ENCODE measurements around the gene LNP1.

DNA sequence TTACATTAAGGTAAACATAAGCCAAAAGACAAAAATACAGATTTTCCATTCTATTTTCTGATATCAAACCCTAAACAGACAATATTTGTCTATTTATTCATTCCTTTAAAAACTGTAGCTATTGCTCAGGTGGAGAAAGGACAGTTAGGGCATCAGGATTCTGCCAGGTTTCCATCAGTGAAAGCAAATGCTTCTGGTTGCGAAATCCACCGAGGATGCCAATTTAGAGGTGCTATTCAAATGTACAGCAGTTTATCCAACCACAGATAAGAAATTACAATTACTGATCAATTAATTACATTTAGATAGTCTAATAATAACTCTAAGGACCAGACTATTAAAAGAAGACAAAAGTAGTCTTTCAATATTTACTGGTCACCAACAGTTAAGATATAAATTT, 4.4 kb upstream of the LNP1 start:
- TF ChIP-seq CTCF (optimal IDR thresholded peaks at IDR 0.05 in 1 of 3, IDR thresholded peaks at IDR 0.05 in 1 of 3, conservative IDR thresholded peaks at IDR 0.05 in 1 of 3; ENCODE audit: extremely low read depth in 1 of 3, insufficient read depth in 2 of 3, low read length in 3 of 3) (no peak), EZH2 (IDR thresholded peaks at IDR 0.05; ENCODE audit: low read length) (no peak)

Measured in keratinocyte (primary cell).